PC-9 (cell line): Measurements from ENCODE around the gene AK5. TPM values are rescaled to one million over a fixed set of nuclear protein-coding genes. Genes with fewer than 3 reads are reported as not detected.

ENCODE experiments used
- BruUV-seq: library from RNA; stranded (reverse); fragments of 400-500 nt; replicated peaks from 2 replicates; lab custom pipeline; 2021; lab: Mats Ljungman, UMichigan
- CTCF ChIA-PET: fragments of 300-600 bp; sonication (Branson Sonifier 250); formaldehyde crosslinking; loops from one replicate; lab custom pipeline; 2022; ENCODE audit warnings: antibody characterized with exemption; lab: Charles Lee
- POLR2A ChIA-PET: fragments of 300-600 bp; sonication (Branson Sonifier 250); formaldehyde crosslinking; loops from one replicate; lab custom pipeline; 2022; ENCODE audit warnings: antibody characterized with exemption; ENCODE audit not compliant: unreplicated experiment; lab: Charles Lee
- DNase-seq, 2 experiments: peaks; one replicate each; pipeline versions ENCODE4 v3.0.0 to v3.0.0-alpha.2; 2015 to 2022; ENCODE audit warnings: mixed read lengths in 1 of 2
- H2AFZ ChIP-seq: fragments of 200-600 bp; sonication (generic); 2 replicates; pipeline ENCODE4 v1.8.1; 2017; ENCODE audit warnings: antibody characterized with exemption
- H3F3A ChIP-seq: fragments of 200-600 bp; sonication (generic); 2 replicates; pipeline ENCODE4 v1.8.1; 2017; ENCODE audit warnings: antibody characterized with exemption, mild to moderate bottlenecking, low read depth; ENCODE audit not compliant: insufficient read depth
- H3K27ac ChIP-seq: fragments of 200-600 bp; sonication (generic); 2 replicates; pipeline ENCODE4 v1.6.1; 2016; ENCODE audit warnings: mixed run types
- H3K27me3 ChIP-seq: fragments of 200-600 bp; sonication (generic); 2 replicates; pipeline ENCODE4 v1.6.1; 2016; ENCODE audit warnings: low read depth, mixed run types; ENCODE audit not compliant: insufficient read depth
- H3K36me3 ChIP-seq: fragments of 200-600 bp; sonication (generic); 2 replicates; pipeline ENCODE4 v1.6.1; 2016; ENCODE audit warnings: low read depth, mixed run types
- H3K4me1 ChIP-seq: fragments of 200-600 bp; sonication (generic); replicated peaks from 2 replicates; pipeline ENCODE4 v1.6.1; 2016; ENCODE audit warnings: mixed run types; ENCODE audit not compliant: insufficient read depth
- H3K4me2 ChIP-seq: fragments of 200-600 bp; sonication (generic); 2 replicates; pipeline ENCODE4 v1.6.1; 2017; ENCODE audit warnings: mixed run types
- H3K4me3 ChIP-seq: fragments of 200-600 bp; sonication (generic); 2 replicates; pipeline ENCODE4 v1.6.1; 2016; ENCODE audit warnings: mixed run types
- H3K79me2 ChIP-seq: fragments of 200-600 bp; sonication (generic); 2 replicates; pipeline ENCODE4 v1.6.1; 2017; ENCODE audit warnings: low read depth, mixed run types
- H3K9me2 ChIP-seq: fragments of 200-600 bp; sonication (generic); 2 replicates; pipeline ENCODE4 v1.8.1; 2017; ENCODE audit warnings: mild to moderate bottlenecking; ENCODE audit not compliant: insufficient read depth
- H3K9me3 ChIP-seq: fragments of 200-600 bp; sonication (generic); 2 replicates; pipeline ENCODE4 v1.8.1; 2016; ENCODE audit warnings: low read depth; ENCODE audit not compliant: insufficient read depth
- H4K20me1 ChIP-seq: fragments of 200-600 bp; sonication (generic); 2 replicates; pipeline ENCODE4 v1.8.1; 2017; ENCODE audit not compliant: insufficient read depth
- EZH2 ChIP-seq: fragments of 200-600 bp; sonication (generic); IDR thresholded peaks from 2 replicates; pipeline ENCODE4 v1.8.0; 2017; ENCODE audit warnings: antibody characterized with exemption, low read depth
- intact Hi-C: fragments of 100-400 bp; cut with micrococcal nuclease; formaldehyde crosslinking; loops from one replicate; pipeline ENCODE4 v1.10.0; 2022; ENCODE audit not compliant: unreplicated experiment
- total RNA-seq: library from RNA; stranded (reverse); gene quantifications from 2 replicates; pipeline ENCODE4 v1.2.3, GENCODE V29; 2021
- TF ChIP-seq, protein P1 (sequence below): fragments of 200-600 bp; sonication (generic); conservative IDR thresholded peaks from 2 replicates; pipeline ENCODE4 v1.6.1; 2017; ENCODE audit warnings: mixed run types, antibody characterized with exemption, mild to moderate bottlenecking, moderate library complexity

AK5 gene
- total RNA-seq, 1 experiment from 2014 or later: 1.2 TPM

DNA sequence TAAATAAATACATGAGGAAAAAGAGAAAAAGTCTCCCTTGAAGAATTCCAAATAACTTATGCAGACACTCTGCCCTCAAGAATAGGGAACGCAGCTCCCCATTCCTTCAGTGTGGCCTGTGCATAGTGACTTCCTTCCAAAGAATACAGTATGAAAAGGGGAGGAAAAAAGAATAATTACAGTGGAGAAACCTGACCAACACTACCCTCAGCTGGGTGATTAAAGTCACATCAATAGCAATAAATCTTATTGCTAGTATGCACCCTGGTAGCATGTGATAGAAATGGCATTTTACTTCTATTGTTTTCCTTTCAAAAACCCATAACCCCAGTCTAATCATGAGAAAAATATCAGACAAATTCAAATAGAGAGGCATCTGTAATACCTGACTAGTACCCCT lies 315.5 kb downstream of the AK5 start:
- H3K9me2 ChIP-seq: no peaks in the 10 kb centered on the region; the same call in 1 of the 2 replicates
- intact Hi-C loops: no loop called here
- BruUV-seq: no TSS peak
- CTCF ChIA-PET: interaction anchor here (0.6 kb wide), 1 partner anchor 311 kb away, joined by 3 read pairs; no protein-coding TSS in a partner anchor
- peaks cover 7% of the 10 kb centered on the region for H3F3A ChIP-seq
- H2AFZ ChIP-seq: no peak overlapping the region
- H3K9me3 ChIP-seq: no peaks in the 10 kb centered on the region
- H3K79me2 ChIP-seq: peaks cover 14% of the 10 kb centered on the region; the same call in 1 of the 2 replicates
- no peak overlapping the region for H3K4me2 ChIP-seq
- POLR2A ChIA-PET: no interaction called here
- peaks cover 4% of the 10 kb centered on the region; the same call in 1 of the 2 replicates for H4K20me1 ChIP-seq
- no peak for DNase-seq
- no peak overlapping the region for H3K27ac ChIP-seq
- H3K4me3 ChIP-seq: no peak overlapping the region
- TF ChIP-seq EZH2: no peak
- TF ChIP-seq, protein P1, sequence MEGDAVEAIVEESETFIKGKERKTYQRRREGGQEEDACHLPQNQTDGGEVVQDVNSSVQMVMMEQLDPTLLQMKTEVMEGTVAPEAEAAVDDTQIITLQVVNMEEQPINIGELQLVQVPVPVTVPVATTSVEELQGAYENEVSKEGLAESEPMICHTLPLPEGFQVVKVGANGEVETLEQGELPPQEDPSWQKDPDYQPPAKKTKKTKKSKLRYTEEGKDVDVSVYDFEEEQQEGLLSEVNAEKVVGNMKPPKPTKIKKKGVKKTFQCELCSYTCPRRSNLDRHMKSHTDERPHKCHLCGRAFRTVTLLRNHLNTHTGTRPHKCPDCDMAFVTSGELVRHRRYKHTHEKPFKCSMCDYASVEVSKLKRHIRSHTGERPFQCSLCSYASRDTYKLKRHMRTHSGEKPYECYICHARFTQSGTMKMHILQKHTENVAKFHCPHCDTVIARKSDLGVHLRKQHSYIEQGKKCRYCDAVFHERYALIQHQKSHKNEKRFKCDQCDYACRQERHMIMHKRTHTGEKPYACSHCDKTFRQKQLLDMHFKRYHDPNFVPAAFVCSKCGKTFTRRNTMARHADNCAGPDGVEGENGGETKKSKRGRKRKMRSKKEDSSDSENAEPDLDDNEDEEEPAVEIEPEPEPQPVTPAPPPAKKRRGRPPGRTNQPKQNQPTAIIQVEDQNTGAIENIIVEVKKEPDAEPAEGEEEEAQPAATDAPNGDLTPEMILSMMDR: no peak
- H3K36me3 ChIP-seq: 0 out of 2 replicates have a peak, but pooled peaks cover 4% of the 10 kb centered on the region
- no peaks in the 10 kb centered on the region for H3K4me1 ChIP-seq
- no peaks in the 10 kb centered on the region for H3K27me3 ChIP-seq

DNA sequence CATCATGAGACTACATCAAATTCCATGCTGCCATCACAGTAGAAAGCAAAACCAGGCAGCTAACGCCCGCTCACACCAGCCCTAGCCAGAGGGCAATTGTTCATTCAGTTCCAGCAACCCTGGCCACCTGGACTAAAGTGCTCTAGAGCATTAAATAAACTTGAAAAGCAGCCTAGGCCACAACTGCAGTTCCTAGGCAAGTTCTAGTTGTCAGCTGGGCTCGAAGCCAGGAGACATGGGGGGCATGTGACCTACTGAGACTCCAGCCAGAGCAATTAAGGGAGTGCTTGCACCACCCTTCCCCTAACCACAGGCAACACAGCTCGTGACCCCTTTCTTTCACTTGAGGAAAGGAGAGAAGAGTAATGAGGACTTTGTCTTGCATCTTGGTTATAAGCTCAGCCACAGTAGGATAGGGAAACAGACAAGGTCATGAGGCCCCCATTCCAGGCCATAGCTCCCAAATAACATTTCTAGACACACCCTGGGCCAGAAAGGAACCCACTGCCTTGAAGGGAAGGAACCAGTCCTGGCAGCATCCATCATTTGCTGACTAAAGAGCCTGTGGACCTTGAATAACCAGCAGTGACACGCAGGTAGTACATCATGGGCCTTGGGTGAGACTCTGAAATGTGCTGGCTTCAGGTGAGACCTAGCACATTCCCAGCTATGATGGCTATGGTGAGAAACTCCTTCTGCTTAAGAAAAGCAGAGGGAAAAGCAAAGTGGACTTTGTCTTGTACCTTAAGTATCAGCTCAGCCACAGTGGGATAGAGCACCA lies 323.6 kb downstream of the AK5 start:
- Histone ChIP-seq H3K4me1 (peaks cover 18% of the 10 kb centered on the region; the same call in 1 of the 2 replicates), H3K9me3 (peaks cover 24% of the 10 kb centered on the region), H2AFZ (no peak overlapping the region), H3K36me3 (peaks cover 38% of the 10 kb centered on the region), H3K9me2 (no peaks in the 10 kb centered on the region), H3F3A (peaks cover 20% of the 10 kb centered on the region; the same call in 1 of the 2 replicates), H3K27me3 (no peaks in the 10 kb centered on the region), H4K20me1 (peaks cover 4% of the 10 kb centered on the region; the same call in 1 of the 2 replicates), H3K4me2 (no peak overlapping the region), H3K79me2 (peaks cover 34% of the 10 kb centered on the region), H3K27ac (peak overlapping the region; percentile 14; the same call in 1 of the 2 replicates), H3K4me3 (no peak overlapping the region)
- CTCF ChIA-PET: no interaction called here
- BruUV-seq: no TSS peak
- POLR2A ChIA-PET: interaction anchor here (0.7 kb wide), 1 partner anchor 65 kb away, joined by 3 read pairs; no protein-coding TSS in a partner anchor
- TF ChIP-seq EZH2: no peak
- TF ChIP-seq, protein P1: no peak
- peak; percentile 68 to 76 for DNase-seq
- intact Hi-C loops: loop anchor here (5.0 kb wide), 1 partner anchor 77 kb away; the partner anchor contains the start of gene ZZZ3

DNA sequence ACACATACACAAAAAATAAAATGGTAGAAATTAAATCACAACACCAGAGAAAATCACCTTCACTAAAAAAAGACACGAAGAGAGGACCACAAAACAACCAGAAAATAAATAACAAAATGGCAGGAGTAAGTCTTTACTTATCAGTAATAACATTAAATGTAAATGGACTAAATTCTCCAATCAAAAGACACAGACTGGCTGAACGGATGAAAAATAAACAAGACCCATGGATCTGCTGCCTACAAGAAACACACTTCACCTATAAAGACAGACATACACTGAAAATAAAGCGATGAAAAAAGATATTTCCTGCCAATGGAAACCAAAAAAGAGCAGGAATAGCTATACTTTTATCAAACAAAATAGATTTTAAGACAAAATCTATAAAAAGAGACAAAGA lies 327.1 kb downstream of the AK5 start:
- H3K9me3 ChIP-seq: peaks cover 33% of the 10 kb centered on the region
- no TSS peak for BruUV-seq
- CTCF ChIA-PET: no interaction called here
- TF ChIP-seq, protein P1: no peak
- no peak for TF ChIP-seq EZH2
- H3K4me3 ChIP-seq: no peak overlapping the region
- H3K27ac ChIP-seq: no peak overlapping the region
- H3K9me2 ChIP-seq: no peaks in the 10 kb centered on the region
- peaks cover 29% of the 10 kb centered on the region; the same call in 1 of the 2 replicates for H3F3A ChIP-seq
- DNase-seq: no peak
- H4K20me1 ChIP-seq: peaks cover 4% of the 10 kb centered on the region; the same call in 1 of the 2 replicates
- intact Hi-C loops: loop anchor here (5.0 kb wide), 1 partner anchor 73 kb away; the partner anchor contains the start of gene ZZZ3
- no peaks in the 10 kb centered on the region for H3K27me3 ChIP-seq
- H3K4me1 ChIP-seq: peaks cover 18% of the 10 kb centered on the region; the same call in 1 of the 2 replicates
- H2AFZ ChIP-seq: no peak overlapping the region
- POLR2A ChIA-PET: no interaction called here
- peaks cover 45% of the 10 kb centered on the region for H3K36me3 ChIP-seq
- H3K4me2 ChIP-seq: no peak overlapping the region
- peaks cover 46% of the 10 kb centered on the region for H3K79me2 ChIP-seq

Other genes starting within 250 kb of the AK5 start
- 15.7 and 21.5 TPM in 2 replicates for gene PIGK, start 62.6 kb upstream of the AK5 start, total RNA-seq